Caco-2 (cell line): ENCODE measurements around the gene PRPF18. TPM values are rescaled to one million over a fixed set of nuclear protein-coding genes. Genes with fewer than 3 reads are reported as not detected.

Experiments used
- BruUV-seq: library from RNA; stranded (reverse); fragments of 400-500 nt; replicated peaks from 2 replicates; lab custom pipeline; 2021; lab: Mats Ljungman, UMichigan
- CTCF ChIA-PET: fragments of 300-600 bp; sonication (Branson Sonifier 250); formaldehyde crosslinking; loops from one replicate; lab custom pipeline; 2022; ENCODE audit warnings: antibody characterized with exemption; lab: Charles Lee
- POLR2A ChIA-PET: fragments of 300-600 bp; sonication (Branson Sonifier 250); formaldehyde crosslinking; loops from one replicate; lab custom pipeline; 2022; ENCODE audit warnings: antibody characterized with exemption; lab: Charles Lee
- DNase-seq, 2 experiments: peaks; one replicate each; pipeline versions ENCODE4 v3.0.0 to v3.0.0-alpha.2; 2020 to 2022
- H3K27me3 ChIP-seq: replicated peaks from 2 replicates; pipeline ENCODE4 v1.6.0; 2011; ENCODE audit warnings: low read length; ENCODE audit not compliant: control insufficient read depth, insufficient read depth
- H3K36me3 ChIP-seq: 2 replicates; pipeline ENCODE4 v1.5.1; 2011; ENCODE audit warnings: low read length; ENCODE audit not compliant: control insufficient read depth, insufficient read depth
- H3K4me1 ChIP-seq: fragments of 250-450 bp; sonication (Bioruptor Pico); 2 replicates; pipeline ENCODE4 v1.5.1; 2020; ENCODE audit warnings: mild to moderate bottlenecking
- H3K4me3 ChIP-seq: 2 replicates; pipeline ENCODE4 v1.5.1; 2011; ENCODE audit warnings: low read depth, mild to moderate bottlenecking, control low read depth, low read length
- H3K9me3 ChIP-seq: fragments of 250-450 bp; sonication (Bioruptor Pico); 2 replicates; pipeline ENCODE4 v1.5.1; 2020; ENCODE audit warnings: mild to moderate bottlenecking, moderate library complexity
- H3K27ac Mint-ChIP-seq: one replicate; pipeline ENCODE4 v1.8.0; 2022; ENCODE audit warnings: mixed read lengths; ENCODE audit not compliant: unreplicated experiment
- H3K27me3 Mint-ChIP-seq: one replicate; pipeline ENCODE4 v1.8.0; 2022; ENCODE audit warnings: mixed read lengths; ENCODE audit not compliant: insufficient read depth, unreplicated experiment
- H3K36me3 Mint-ChIP-seq: one replicate; pipeline ENCODE4 v1.8.0; 2022; ENCODE audit warnings: mild to moderate bottlenecking, mixed read lengths; ENCODE audit not compliant: insufficient read depth, unreplicated experiment
- H3K4me1 Mint-ChIP-seq: one replicate; pipeline ENCODE4 v1.8.0; 2022; ENCODE audit warnings: low read depth, mixed read lengths; ENCODE audit not compliant: unreplicated experiment
- H3K4me3 Mint-ChIP-seq: one replicate; pipeline ENCODE4 v1.8.0; 2022; ENCODE audit warnings: mild to moderate bottlenecking, moderate library complexity, mixed read lengths; ENCODE audit not compliant: unreplicated experiment
- H3K9me3 Mint-ChIP-seq: one replicate; pipeline ENCODE4 v1.8.0; 2022; ENCODE audit warnings: mixed read lengths; ENCODE audit not compliant: unreplicated experiment
- CTCF ChIP-seq, 2 experiments: fragments of 200-600 bp in 1 of 2; IDR thresholded peaks; 1 replicate in 1 of 2; 2 replicates in 1 of 2; pipeline versions ENCODE4 v1.5.1 to v1.8.0; 2011 to 2022; ENCODE audit warnings: antibody characterized with exemption in 1 of 2, control low read depth in 1 of 2, inconsistent platforms in 1 of 2, low read depth in 1 of 2, low read length in 1 of 2, mild to moderate bottlenecking in 1 of 2, moderate library complexity in 1 of 2; ENCODE audit not compliant: insufficient read depth in 1 of 2, severe bottlenecking in 1 of 2, unreplicated experiment in 1 of 2
- intact Hi-C: fragments of 100-400 bp; cut with micrococcal nuclease; formaldehyde crosslinking; loops from one replicate; pipeline ENCODE4 v1.10.0; 2022; ENCODE audit not compliant: unreplicated experiment
- total RNA-seq: library from RNA; stranded (reverse); gene quantifications from 2 replicates; pipeline ENCODE4 v1.2.3, GENCODE V29; 2022

PRPF18 gene
- total RNA-seq, 1 experiment from 2014 or later, result 31.0 TPM

- H3K9me3 Mint-ChIP-seq, result no peaks in the 10 kb centered on the region
- Histone ChIP-seq H3K4me1 (peaks cover 21% of the 10 kb centered on the region), H3K4me3 (no peak overlapping the region), H3K36me3 (peaks cover 14% of the 10 kb centered on the region), H3K9me3 (no peaks in the 10 kb centered on the region), H3K27me3 (no peaks in the 10 kb centered on the region)
- peaks cover 93% of the 10 kb centered on the region for H3K36me3 Mint-ChIP-seq
- no peak for DNase-seq
- H3K4me1 Mint-ChIP-seq, result peaks cover 26% of the 10 kb centered on the region
- intact Hi-C loops, result no loop called here
- H3K27ac Mint-ChIP-seq, result peak overlapping the region; percentile 67
- no peak for TF ChIP-seq CTCF (IDR thresholded peaks at IDR 0.05; ENCODE audit: insufficient read depth in 1 of 2, low read depth in 1 of 2, low read length in 1 of 2, severe bottlenecking in 1 of 2, unreplicated experiment in 1 of 2)
- H3K27me3 Mint-ChIP-seq, result no peaks in the 10 kb centered on the region
- no TSS peak for BruUV-seq
- ChIA-PET POLR2A (no interaction called here), CTCF (interaction anchor here (1.0 kb wide), 1 partner anchor 41 kb away, joined by 3 read pairs; no protein-coding TSS in a partner anchor)
- no peak overlapping the region for H3K4me3 Mint-ChIP-seq
Observed at GRCh38 chr10:13670311-13670710, 83.5 kb downstream of the PRPF18 start.

- CTCF ChIA-PET, result no interaction called here
- Mint-ChIP-seq H3K27ac (no peak overlapping the region), H3K4me1 (peaks cover 26% of the 10 kb centered on the region), H3K4me3 (no peak overlapping the region), H3K9me3 (no peaks in the 10 kb centered on the region), H3K27me3 (no peaks in the 10 kb centered on the region), H3K36me3 (peaks cover 78% of the 10 kb centered on the region)
- Histone ChIP-seq H3K27me3 (no peaks in the 10 kb centered on the region), H3K36me3 (peaks cover 9% of the 10 kb centered on the region), H3K4me1 (peaks cover 21% of the 10 kb centered on the region), H3K4me3 (no peak overlapping the region), H3K9me3 (no peaks in the 10 kb centered on the region)
- POLR2A ChIA-PET, result no interaction called here
- TF ChIP-seq CTCF (IDR thresholded peaks at IDR 0.05; ENCODE audit: insufficient read depth in 1 of 2, low read depth in 1 of 2, low read length in 1 of 2, severe bottlenecking in 1 of 2, unreplicated experiment in 1 of 2), result no peak
- intact Hi-C loops, result no loop called here
- no TSS peak for BruUV-seq
- no peak for DNase-seq
Observed at GRCh38 chr10:13671904-13672303, 85.1 kb downstream of the PRPF18 start.

- Histone ChIP-seq H3K9me3 (no peaks in the 10 kb centered on the region), H3K4me1 (peaks cover 21% of the 10 kb centered on the region), H3K36me3 (peaks cover 7% of the 10 kb centered on the region), H3K4me3 (no peak overlapping the region), H3K27me3 (no peaks in the 10 kb centered on the region)
- BruUV-seq, result no TSS peak
- no peak for TF ChIP-seq CTCF (IDR thresholded peaks at IDR 0.05; ENCODE audit: insufficient read depth in 1 of 2, low read depth in 1 of 2, low read length in 1 of 2, severe bottlenecking in 1 of 2, unreplicated experiment in 1 of 2)
- no peak for DNase-seq
- CTCF ChIA-PET, result no interaction called here
- H3K4me3 Mint-ChIP-seq, result no peak overlapping the region
- POLR2A ChIA-PET, result no interaction called here
- H3K4me1 Mint-ChIP-seq, result peaks cover 26% of the 10 kb centered on the region
- H3K36me3 Mint-ChIP-seq, result peaks cover 78% of the 10 kb centered on the region
- peak overlapping the region; percentile 19 for H3K27ac Mint-ChIP-seq
- intact Hi-C loops, result no loop called here
- H3K9me3 Mint-ChIP-seq, result no peaks in the 10 kb centered on the region
- H3K27me3 Mint-ChIP-seq, result no peaks in the 10 kb centered on the region
Observed at GRCh38 chr10:13672548-13672947, 85.8 kb downstream of the PRPF18 start.
